ENCODE results near the gene CIT.

DNA sequence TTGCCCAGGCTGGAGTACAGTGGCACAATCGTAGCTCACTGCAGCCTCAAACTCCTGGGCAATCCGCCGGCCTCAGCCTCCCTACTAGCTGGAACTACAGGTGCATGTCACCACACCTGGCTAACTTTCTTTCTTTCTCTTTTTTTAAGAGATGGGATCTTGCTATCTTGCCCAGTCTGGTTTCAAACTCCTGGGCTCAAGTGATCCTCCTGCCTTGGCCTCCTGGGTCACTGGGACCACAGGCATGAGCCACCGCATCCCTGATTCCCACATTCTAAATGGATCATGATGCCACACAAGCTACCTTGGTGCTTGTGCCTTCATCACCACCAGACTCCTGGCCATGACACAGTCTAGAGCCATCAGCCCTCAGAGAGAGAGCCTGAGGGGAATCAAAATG is 165.4 kb downstream of the CIT start:
- TF ChIP-seq, protein P1, sequence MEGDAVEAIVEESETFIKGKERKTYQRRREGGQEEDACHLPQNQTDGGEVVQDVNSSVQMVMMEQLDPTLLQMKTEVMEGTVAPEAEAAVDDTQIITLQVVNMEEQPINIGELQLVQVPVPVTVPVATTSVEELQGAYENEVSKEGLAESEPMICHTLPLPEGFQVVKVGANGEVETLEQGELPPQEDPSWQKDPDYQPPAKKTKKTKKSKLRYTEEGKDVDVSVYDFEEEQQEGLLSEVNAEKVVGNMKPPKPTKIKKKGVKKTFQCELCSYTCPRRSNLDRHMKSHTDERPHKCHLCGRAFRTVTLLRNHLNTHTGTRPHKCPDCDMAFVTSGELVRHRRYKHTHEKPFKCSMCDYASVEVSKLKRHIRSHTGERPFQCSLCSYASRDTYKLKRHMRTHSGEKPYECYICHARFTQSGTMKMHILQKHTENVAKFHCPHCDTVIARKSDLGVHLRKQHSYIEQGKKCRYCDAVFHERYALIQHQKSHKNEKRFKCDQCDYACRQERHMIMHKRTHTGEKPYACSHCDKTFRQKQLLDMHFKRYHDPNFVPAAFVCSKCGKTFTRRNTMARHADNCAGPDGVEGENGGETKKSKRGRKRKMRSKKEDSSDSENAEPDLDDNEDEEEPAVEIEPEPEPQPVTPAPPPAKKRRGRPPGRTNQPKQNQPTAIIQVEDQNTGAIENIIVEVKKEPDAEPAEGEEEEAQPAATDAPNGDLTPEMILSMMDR (IDR thresholded peaks at IDR 0.05), result no peak
- TF ChIP-seq POLR2A (IDR thresholded peaks at IDR 0.05), result no peak

Data from adrenal gland (tissue), 5 donors.